Astrocyte (in vitro differentiated cells and primary cell): ENCODE data around the gene IL17RD.

Source experiments
- CTCF ChIP-seq: IDR thresholded peaks from 2 replicates; pipeline ENCODE4 v1.5.1; 2011; ENCODE audit warnings: low read depth, mild to moderate bottlenecking, inconsistent platforms, low read length, moderate library complexity; ENCODE audit not compliant: insufficient read depth
- EZH2 ChIP-seq: IDR thresholded peaks from 2 replicates; pipeline ENCODE4 v1.6.1; 2012; ENCODE audit warnings: mild to moderate bottlenecking, low read length, inconsistent platforms; ENCODE audit not compliant: insufficient read depth

GRCh38 chr3:57069503-57069902, 95.7 kb downstream of the IL17RD start:
- TF ChIP-seq CTCF (no peak), EZH2 (no peak)
